Left lung (tissue), 10 donors: ENCODE measurements around the gene TRHDE. TPM values are rescaled to one million over a fixed set of nuclear protein-coding genes. Genes with fewer than 3 reads are reported as not detected.
A peak's percentile ranks its signal among the peaks of the same experiment; 100 is the strongest.

Source experiments
- ATAC-seq: fragments of 200-7000 bp; cut with Tn5 transposase; one replicate; pipeline ENCODE4 v1.9.1; 2020; ENCODE audit warnings: moderate library complexity
- DNase-seq, 4 donors: peaks; one replicate each; pipeline ENCODE4 v3.0.0-alpha.2; 2013 to 2020
- H3K27ac ChIP-seq, 2 donors: fragments of 200-600 bp; sonication (generic) in 1 of 2; one replicate each; pipeline versions ENCODE4 v1.5.0 to v1.8.0; 2020 to 2021
- H3K27me3 ChIP-seq, 2 donors: fragments of 200-600 bp; sonication (generic) in 1 of 2; one replicate each; pipeline versions ENCODE4 v1.5.0 to v1.8.0; 2020 to 2021
- H3K36me3 ChIP-seq, 2 donors: fragments of 200-600 bp; sonication (generic) in 1 of 2; one replicate each; pipeline versions ENCODE4 v1.5.0 to v1.8.0; 2020 to 2021
- H3K4me1 ChIP-seq, 2 donors: fragments of 200-600 bp; one replicate each; pipeline ENCODE4 v1.8.0; 2021
- H3K4me3 ChIP-seq, 2 donors: fragments of 200-600 bp; sonication (generic) in 1 of 2; one replicate each; pipeline versions ENCODE4 v1.5.0 to v1.8.0; 2020 to 2021; ENCODE audit warnings: mild to moderate bottlenecking in 1 of 2
- H3K9me3 ChIP-seq, 2 donors: fragments of 200-600 bp; sonication (generic) in 1 of 2; one replicate each; pipeline versions ENCODE4 v1.5.0 to v1.8.0; 2020 to 2021
- CTCF ChIP-seq, 2 donors: fragments of 200-600 bp; sonication (generic) in 1 of 2; IDR thresholded peaks; one replicate each; pipeline versions ENCODE4 v1.5.0 to v1.8.0; 2021; ENCODE audit warnings: antibody characterized with exemption in 2 of 2
- intact Hi-C, 2 donors: fragments of 100-400 bp; cut with DNase I; formaldehyde crosslinking; loops; one replicate each; pipeline versions ENCODE4 v1.11.2 to v1.14.2; 2022
- polyA plus RNA-seq, 6 donors: library from polyadenylated mRNA; unstranded; fragments of 120-200 nt; gene quantifications; one replicate each; pipeline ENCODE4 v1.2.1, GENCODE V29; 2013; ENCODE audit not compliant: insufficient read length in 6 of 6
- total RNA-seq, 2 donors: library from RNA; stranded (reverse); fragmentation: NEBNext Ultra II Directional; extraction: Animal tissue kit (Norgen Biotek cat#: 25700); gene quantifications; one replicate each; pipeline ENCODE4 v1.2.1, GENCODE V29; 2021
- donor health status: DM: no; HTN: yes; CAD: no.
- donor health status: DM: no; HTN: no; CAD: no.

TRHDE gene
- total and polyA plus RNA-seq, 8 donors: 0.87 to 4.3 (median 2.8) TPM

- no peak for TF ChIP-seq CTCF (IDR thresholded peaks at IDR 0.05)
- intact Hi-C loops: no loop called here
- no peaks in the 10 kb centered on the region for H3K4me1 ChIP-seq
- H3K27me3 ChIP-seq: no peaks in the 10 kb centered on the region
- ATAC-seq (no peak), DNase-seq (no peak)
- no peak overlapping the region for H3K27ac ChIP-seq
- H3K9me3 ChIP-seq: no peaks in the 10 kb centered on the region
- H3K36me3 ChIP-seq: no peaks in the 10 kb centered on the region
- H3K4me3 ChIP-seq: no peak overlapping the region
These were observed 196.3 kb downstream of the TRHDE start for GRCh38 chr12:72468505-72468904.

GRCh38 chr12:72471806-72472205, 199.6 kb downstream of the TRHDE start:
- intact Hi-C loops: no loop called here
- DNase-seq: no peak
- Histone ChIP-seq H3K4me1 (no peaks in the 10 kb centered on the region), H3K4me3 (no peak overlapping the region), H3K27me3 (no peaks in the 10 kb centered on the region), H3K9me3 (no peaks in the 10 kb centered on the region), H3K36me3 (no peaks in the 10 kb centered on the region), H3K27ac (no peak overlapping the region)
- no peak for ATAC-seq
- no peak for TF ChIP-seq CTCF (IDR thresholded peaks at IDR 0.05)

GRCh38 chr12:72472350-72472749, 200.2 kb downstream of the TRHDE start:
- H3K4me3 ChIP-seq: no peak overlapping the region
- no peaks in the 10 kb centered on the region for H3K4me1 ChIP-seq
- TF ChIP-seq CTCF (IDR thresholded peaks at IDR 0.05): no peak
- no peak overlapping the region for H3K27ac ChIP-seq
- no peak for DNase-seq
- H3K27me3 ChIP-seq: no peaks in the 10 kb centered on the region
- no peak for ATAC-seq
- intact Hi-C loops: no loop called here
- no peaks in the 10 kb centered on the region for H3K9me3 ChIP-seq
- H3K36me3 ChIP-seq: no peaks in the 10 kb centered on the region

- H3K27ac ChIP-seq: no peak overlapping the region
- no peak for TF ChIP-seq CTCF (IDR thresholded peaks at IDR 0.05)
- DNase-seq (no peak), ATAC-seq (no peak)
- no peaks in the 10 kb centered on the region for H3K27me3 ChIP-seq
- no peaks in the 10 kb centered on the region for H3K4me1 ChIP-seq
- intact Hi-C loops: no loop called here
- no peaks in the 10 kb centered on the region for H3K36me3 ChIP-seq
- no peak overlapping the region for H3K4me3 ChIP-seq
- no peaks in the 10 kb centered on the region for H3K9me3 ChIP-seq
These were observed 204.1 kb downstream of the TRHDE start for GRCh38 chr12:72476301-72476700.

- no peaks in the 10 kb centered on the region for H3K27me3 ChIP-seq
- peaks cover 0 to 10% of the 10 kb centered on the region in 2 donors for H3K9me3 ChIP-seq
- no peaks in the 10 kb centered on the region for H3K36me3 ChIP-seq
- TF ChIP-seq CTCF (IDR thresholded peaks at IDR 0.05): no peak
- no peak overlapping the region for H3K4me3 ChIP-seq
- DNase-seq (peak in 3 of 4 donors; percentile 7 to 47 (median 33)), ATAC-seq (peak; percentile 62)
- H3K4me1 ChIP-seq: no peaks in the 10 kb centered on the region
- no peak overlapping the region for H3K27ac ChIP-seq
- intact Hi-C loops: no loop called here
These were observed 213.0 kb downstream of the TRHDE start for GRCh38 chr12:72485017-72485701.
